HG02885 (cell line): ENCODE results near the gene BCAN.
"Not testable (repeated sequence)": the region's sequence is repeated elsewhere in the genome, so short reads cannot be mapped to it uniquely, and the experiment has no call there.

Experiments used
- ATAC-seq: cut with Tn5 transposase; IDR thresholded peaks from one replicate; pipeline ENCODE4 v1.9.1; 2021; ENCODE audit warnings: mild to moderate bottlenecking; ENCODE audit not compliant: unreplicated experiment, poor library complexity

Gene BCAN

DNA sequence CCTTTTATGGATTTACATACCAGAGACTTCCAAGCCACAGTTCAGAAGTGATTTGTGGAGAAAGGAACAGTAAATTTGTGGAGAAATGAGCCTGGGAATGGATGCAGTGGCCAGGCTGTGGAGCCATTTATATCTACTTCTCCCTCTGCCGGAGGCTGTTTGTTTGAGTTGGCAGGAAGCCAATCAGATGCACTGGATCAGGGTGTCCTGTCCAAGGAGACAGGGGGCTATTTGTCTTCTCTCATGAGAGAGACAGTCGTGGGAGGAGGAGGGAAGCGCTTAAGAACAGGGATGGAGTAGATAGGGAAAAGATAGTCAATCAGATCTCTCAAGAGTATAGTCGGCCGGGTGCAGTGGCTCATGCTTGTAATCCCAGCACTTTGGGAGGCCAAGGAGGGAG is 25.5 kb upstream of the BCAN start:
- ATAC-seq: no peak

GRCh38 chr1:156618853-156619581 is 22.9 kb upstream of the BCAN start, which contains the start of gene HAPLN2:
Gene HAPLN2, plus strand, starts transcription at chr1:156619415. Its CDS starts 4,076 bp downstream, at chr1:156623491.
- ATAC-seq: no peak

GRCh38 chr1:156619582-156619955 is 22.3 kb upstream of the BCAN start:
- ATAC-seq: no peak

GRCh38 chr1:156622581-156623297 is 19.2 kb upstream of the BCAN start:
- ATAC-seq: no peak

- no peak for ATAC-seq
These were observed 17.7 kb upstream of the BCAN start for GRCh38 chr1:156623946-156624813.

- ATAC-seq: no peak
These were observed 17.0 kb upstream of the BCAN start for GRCh38 chr1:156624814-156625435.

DNA sequence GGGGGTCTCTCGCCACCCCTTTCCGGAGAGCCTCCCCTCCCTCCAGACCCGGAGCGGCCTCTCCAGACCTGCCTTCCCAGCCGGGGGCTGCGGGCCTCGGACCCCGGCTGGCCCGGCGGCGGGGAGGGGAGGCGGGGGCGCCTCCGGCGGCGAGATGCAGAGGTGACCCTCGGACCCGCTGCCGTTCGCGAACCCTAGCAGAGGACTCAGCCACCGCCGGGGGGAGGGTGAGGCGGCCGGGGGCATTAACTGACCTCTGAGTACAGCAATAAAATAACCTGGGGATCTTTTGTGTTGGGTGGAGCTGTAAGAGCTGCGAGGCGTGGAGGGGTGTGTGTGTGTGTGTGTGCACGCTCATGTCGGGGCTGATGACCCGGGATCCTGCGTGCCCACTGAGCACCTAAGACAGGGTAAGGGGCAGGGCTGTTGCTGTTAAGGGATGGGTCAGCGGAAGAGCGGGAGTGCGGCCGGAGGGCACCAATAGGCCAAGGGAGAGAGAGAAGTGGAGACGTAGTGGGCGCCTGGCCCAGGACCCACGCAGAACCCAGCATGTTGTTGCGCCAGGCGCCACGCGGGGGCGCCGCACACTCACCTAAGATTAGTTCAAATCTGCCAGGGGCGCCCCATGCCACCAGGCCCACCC is 16.4 kb upstream of the BCAN start:
- no peak for ATAC-seq

GRCh38 chr1:156626079-156626438 is 15.9 kb upstream of the BCAN start:
- no peak for ATAC-seq

DNA sequence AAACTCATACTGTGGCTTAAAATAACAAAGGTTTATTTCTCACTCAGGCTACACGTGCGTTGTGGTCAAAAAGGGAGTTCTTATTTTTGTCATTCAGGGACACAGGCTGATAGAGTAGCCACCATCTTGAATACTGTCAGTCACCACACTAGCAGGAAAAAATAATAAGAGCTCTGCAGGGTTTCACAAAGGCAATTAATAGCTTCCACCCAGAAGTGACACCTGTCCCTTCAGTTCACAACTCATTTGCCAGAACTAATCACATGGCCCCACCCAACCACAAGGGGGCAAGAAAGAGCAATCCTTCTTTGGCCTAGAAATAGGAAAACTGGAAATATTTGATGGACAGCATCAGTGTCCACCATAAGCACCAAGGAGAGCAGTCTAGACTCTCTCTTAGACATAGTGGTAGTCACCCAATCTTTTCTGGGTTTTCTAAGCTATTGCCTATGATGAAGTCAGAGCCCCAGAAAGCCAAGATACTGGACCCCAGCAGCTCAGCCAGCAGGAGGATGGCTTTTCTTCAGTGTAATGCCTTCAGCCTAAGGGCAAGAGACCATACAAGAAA is 14.5 kb upstream of the BCAN start:
- ATAC-seq: peak; percentile 38

GRCh38 chr1:156629823-156630449 is 12.0 kb upstream of the BCAN start:
- no peak for ATAC-seq

GRCh38 chr1:156631152-156631551 is 10.8 kb upstream of the BCAN start:
- ATAC-seq: not testable (repeated sequence)

- ATAC-seq: no peak
These were observed 9.6 kb upstream of the BCAN start for GRCh38 chr1:156632355-156632754.

GRCh38 chr1:156638189-156638985 is 3.5 kb upstream of the BCAN start:
- no peak for ATAC-seq

DNA sequence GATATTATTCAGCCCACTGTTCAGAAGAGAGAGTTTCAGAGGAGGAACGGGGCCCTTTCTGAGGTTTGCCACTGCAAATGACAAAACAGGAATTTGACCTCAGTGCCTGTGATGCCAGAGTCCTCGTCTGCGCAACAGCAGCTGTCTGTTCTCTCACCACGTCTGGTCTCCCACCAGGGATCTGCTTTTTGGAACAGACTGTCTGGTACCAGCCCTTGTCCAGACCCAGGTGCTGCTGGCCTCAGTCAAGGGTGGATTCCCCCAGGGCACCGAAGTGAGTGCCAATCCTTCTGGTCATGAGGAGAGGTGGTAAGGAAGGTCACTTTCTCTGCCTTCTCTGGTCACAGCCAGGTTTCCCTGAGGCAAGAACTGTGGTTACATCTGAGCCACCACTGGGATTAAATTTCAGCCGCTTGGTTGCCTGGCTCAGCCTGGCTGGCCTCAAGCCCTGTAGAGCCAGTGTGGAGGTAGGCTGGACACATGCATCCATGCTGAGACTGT is 2.3 kb upstream of the BCAN start:
- ATAC-seq: no peak

DNA sequence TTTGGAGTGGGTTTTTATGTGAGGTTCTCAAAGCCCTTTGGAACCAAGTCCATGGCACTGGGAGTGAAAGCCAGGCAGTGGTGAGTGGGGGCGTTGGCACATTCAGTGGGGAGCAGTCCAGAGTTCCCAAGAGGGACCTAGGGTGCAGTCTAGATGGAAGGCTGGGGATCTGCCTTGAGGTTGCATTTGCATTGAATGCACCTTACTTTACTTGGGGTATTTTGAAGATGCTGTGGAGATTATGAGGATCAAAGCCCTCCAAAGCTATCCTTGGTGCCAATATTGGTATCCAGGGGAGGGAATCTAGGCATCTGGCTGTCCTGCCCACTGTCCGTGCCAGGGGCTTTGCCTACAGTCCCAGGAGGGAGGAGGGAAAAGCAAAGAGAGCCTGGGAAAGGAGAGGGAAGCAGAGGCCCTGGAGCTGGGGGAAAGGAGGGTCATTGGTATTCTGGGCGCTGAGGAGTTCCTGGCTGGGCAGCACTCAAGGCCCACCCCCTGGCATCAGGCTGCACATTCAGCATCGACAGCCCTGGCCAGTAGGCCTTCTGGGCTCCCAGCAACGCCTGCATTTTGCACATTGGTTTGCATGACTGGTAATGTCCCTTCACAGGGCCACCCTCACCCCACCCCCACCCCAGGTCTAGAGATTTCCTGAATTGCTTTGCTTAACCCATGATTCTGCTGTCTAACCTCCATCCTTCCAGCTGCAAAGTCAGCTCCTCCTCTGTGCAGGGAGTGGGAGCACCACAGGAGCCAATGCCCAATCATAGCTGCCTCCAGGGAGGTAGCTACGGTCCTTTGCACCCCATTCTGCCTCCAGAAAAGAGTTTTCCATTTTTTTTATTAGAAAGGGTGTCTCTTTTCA is 843 bp upstream of the BCAN start:
- ATAC-seq: no peak

DNA sequence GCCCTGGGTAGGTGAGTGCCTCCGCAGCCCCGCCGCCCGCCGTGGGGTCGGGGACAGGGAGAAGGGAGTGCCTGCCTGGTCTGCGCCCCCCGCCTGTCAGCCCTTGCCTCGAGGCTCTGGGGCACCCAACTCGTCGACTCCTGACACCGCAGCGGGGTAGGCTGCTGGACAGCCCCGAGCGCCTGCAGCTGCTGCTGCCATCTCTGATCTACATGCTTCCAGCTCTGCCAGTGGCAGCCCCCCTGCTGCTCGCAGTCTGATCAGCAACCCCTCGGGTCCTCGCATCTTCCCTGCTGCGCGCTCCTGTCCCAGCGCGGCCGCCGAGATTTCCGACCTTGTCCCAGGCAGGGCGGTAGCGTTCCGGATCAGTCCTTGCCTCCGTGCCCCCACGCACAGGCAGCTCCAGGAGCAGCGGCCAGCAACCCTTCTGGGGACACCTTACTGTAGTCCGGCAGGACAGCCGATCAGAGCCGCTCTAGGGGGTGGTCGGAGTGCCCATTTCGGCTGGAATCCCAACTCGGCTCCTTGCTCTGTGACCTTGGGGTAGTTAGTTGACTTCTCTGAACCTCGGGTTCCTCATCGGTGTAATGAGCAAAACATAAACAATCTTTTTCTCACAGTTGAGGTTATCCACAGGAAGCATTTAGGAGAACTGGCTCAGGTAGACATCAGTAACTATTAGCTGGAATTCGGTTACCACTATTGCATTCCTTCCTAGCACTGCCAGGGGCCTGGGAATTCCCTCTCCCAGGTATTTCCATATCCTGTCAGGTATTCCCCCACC is 540 bp downstream of the BCAN start:
- ATAC-seq: no peak
